Stomach (tissue), 4 donors: ENCODE data around the gene ZC3H7B.

Source experiments
- EP300 ChIP-seq: sonication (generic); formaldehyde crosslinking; IDR thresholded peaks from one replicate; pipeline ENCODE4 v1.6.1; 2017; ENCODE audit warnings: antibody characterized with exemption
- POLR2A ChIP-seq, 4 donors: fragments of 450-650 bp; IDR thresholded peaks; one replicate each; pipeline ENCODE4 v1.6.1; 2016; ENCODE audit warnings: antibody characterized with exemption in 4 of 4, control low read depth in 2 of 4, mild to moderate bottlenecking in 1 of 4, moderate library complexity in 1 of 4
- POLR2AphosphoS5 ChIP-seq, 3 donors: sonication (generic); formaldehyde crosslinking; IDR thresholded peaks; one replicate each; pipeline ENCODE4 v1.6.1; 2016; ENCODE audit warnings: antibody characterized with exemption in 3 of 3
- TF ChIP-seq, protein P1 (sequence below), 7 experiments: fragments of 450-650 bp in 4 of 7; fragments of 200-600 bp in 3 of 7; sonication (generic) in 3 of 7; IDR thresholded peaks; one replicate each; pipeline ENCODE4 v1.5.1; 2016 to 2019; ENCODE audit warnings: antibody characterized with exemption in 7 of 7, control low read depth in 2 of 7, mild to moderate bottlenecking in 1 of 7

DNA sequence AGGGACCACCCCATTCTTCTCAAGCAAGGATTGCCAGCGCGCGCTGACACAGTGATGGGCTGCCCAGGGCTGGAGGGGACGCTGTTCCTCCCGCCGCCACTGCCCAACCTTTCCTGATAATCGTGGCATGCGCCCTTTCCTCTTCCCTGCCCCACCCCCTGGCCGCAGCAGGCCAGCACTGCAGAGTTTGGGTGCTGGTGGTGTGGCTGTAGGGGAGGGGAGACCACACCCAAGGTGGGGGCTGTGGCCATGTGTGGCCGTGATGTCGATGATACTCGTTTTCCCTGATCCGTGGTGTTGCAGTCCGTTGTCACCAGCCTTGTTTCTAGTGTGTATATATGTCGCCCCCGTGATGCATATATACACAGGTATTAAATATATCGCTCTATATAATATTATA lies 57.6 kb downstream of the ZC3H7B start:
- TF ChIP-seq, protein P1, sequence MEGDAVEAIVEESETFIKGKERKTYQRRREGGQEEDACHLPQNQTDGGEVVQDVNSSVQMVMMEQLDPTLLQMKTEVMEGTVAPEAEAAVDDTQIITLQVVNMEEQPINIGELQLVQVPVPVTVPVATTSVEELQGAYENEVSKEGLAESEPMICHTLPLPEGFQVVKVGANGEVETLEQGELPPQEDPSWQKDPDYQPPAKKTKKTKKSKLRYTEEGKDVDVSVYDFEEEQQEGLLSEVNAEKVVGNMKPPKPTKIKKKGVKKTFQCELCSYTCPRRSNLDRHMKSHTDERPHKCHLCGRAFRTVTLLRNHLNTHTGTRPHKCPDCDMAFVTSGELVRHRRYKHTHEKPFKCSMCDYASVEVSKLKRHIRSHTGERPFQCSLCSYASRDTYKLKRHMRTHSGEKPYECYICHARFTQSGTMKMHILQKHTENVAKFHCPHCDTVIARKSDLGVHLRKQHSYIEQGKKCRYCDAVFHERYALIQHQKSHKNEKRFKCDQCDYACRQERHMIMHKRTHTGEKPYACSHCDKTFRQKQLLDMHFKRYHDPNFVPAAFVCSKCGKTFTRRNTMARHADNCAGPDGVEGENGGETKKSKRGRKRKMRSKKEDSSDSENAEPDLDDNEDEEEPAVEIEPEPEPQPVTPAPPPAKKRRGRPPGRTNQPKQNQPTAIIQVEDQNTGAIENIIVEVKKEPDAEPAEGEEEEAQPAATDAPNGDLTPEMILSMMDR (IDR thresholded peaks at IDR 0.05), result no peak
- TF ChIP-seq POLR2A (IDR thresholded peaks at IDR 0.05) (no peak), EP300 (no peak), POLR2AphosphoS5 (IDR thresholded peaks at IDR 0.05) (no peak)
